Nephron progenitor cell (in vitro differentiated cells): Measurements from ENCODE around the gene INIP.

Source experiments
- DNase-seq: peaks from one replicate; pipeline ENCODE4 v3.0.0; 2021
- H3K27ac Mint-ChIP-seq: 2 replicates; pipeline ENCODE4 v1.8.0; 2021; ENCODE audit warnings: mild to moderate bottlenecking, moderate library complexity, mixed read lengths
- H3K27me3 Mint-ChIP-seq: 2 replicates; pipeline ENCODE4 v1.8.0; 2021; ENCODE audit warnings: mild to moderate bottlenecking, low read depth, mixed read lengths; ENCODE audit not compliant: poor library complexity
- H3K36me3 Mint-ChIP-seq: 2 replicates; pipeline ENCODE4 v1.8.0; 2021; ENCODE audit warnings: low read depth, mixed read lengths
- H3K4me1 Mint-ChIP-seq: 2 replicates; pipeline ENCODE4 v1.8.0; 2021; ENCODE audit warnings: mixed read lengths
- H3K4me3 Mint-ChIP-seq: 2 replicates; pipeline ENCODE4 v1.8.0; 2021; ENCODE audit warnings: mild to moderate bottlenecking, moderate library complexity, mixed read lengths
- H3K9me3 Mint-ChIP-seq: 2 replicates; pipeline ENCODE4 v1.8.0; 2021; ENCODE audit warnings: mild to moderate bottlenecking, moderate library complexity, mixed read lengths
- CTCF ChIP-seq: fragments of 200-600 bp; sonication (generic); IDR thresholded peaks from 2 replicates; pipeline ENCODE4 v1.5.0; 2021; ENCODE audit warnings: antibody characterized with exemption

Gene INIP

GRCh38 chr9:112750016-112750763 is 32.3 kb upstream of the INIP start, which contains the start of gene SNX30:
Gene SNX30 (plus strand): TSS chr9:112750760. CDS start chr9:112751002, 242 bp downstream.
- DNase-seq, result peak; percentile 91
- Mint-ChIP-seq H3K4me3 (peak within 1 kb of the TSS; percentile 93), H3K27me3 (peaks cover 9% of the 10 kb centered on the region), H3K27ac (peak within 1 kb of the TSS; percentile 94), H3K4me1 (peaks cover 45% of the 10 kb centered on the region), H3K9me3 (no peaks in the 10 kb centered on the region), H3K36me3 (no peaks in the 10 kb centered on the region)
- no peak for TF ChIP-seq CTCF

GRCh38 chr9:112747094-112747493 is 29.2 kb upstream of the INIP start:
- Mint-ChIP-seq H3K9me3 (no peaks in the 10 kb centered on the region), H3K4me1 (peaks cover 22% of the 10 kb centered on the region), H3K27me3 (peaks cover 5% of the 10 kb centered on the region), H3K27ac (no peak overlapping the region), H3K36me3 (no peaks in the 10 kb centered on the region), H3K4me3 (no peak overlapping the region)
- DNase-seq, result no peak
- no peak for TF ChIP-seq CTCF

- Mint-ChIP-seq H3K36me3 (no peaks in the 10 kb centered on the region), H3K27ac (no peak overlapping the region), H3K4me1 (peaks cover 1% of the 10 kb centered on the region), H3K9me3 (no peaks in the 10 kb centered on the region), H3K27me3 (no peaks in the 10 kb centered on the region), H3K4me3 (no peak overlapping the region)
- DNase-seq, result no peak
- TF ChIP-seq CTCF, result no peak
These were observed 26.3 kb upstream of the INIP start for GRCh38 chr9:112744177-112744576.

- no peak for DNase-seq
- H3K27me3 Mint-ChIP-seq, result no peaks in the 10 kb centered on the region
- TF ChIP-seq CTCF, result no peak
- H3K36me3 Mint-ChIP-seq, result no peaks in the 10 kb centered on the region
- no peak overlapping the region for H3K4me3 Mint-ChIP-seq
- no peaks in the 10 kb centered on the region for H3K4me1 Mint-ChIP-seq
- no peaks in the 10 kb centered on the region for H3K9me3 Mint-ChIP-seq
- no peak overlapping the region for H3K27ac Mint-ChIP-seq
These were observed 25.4 kb upstream of the INIP start for GRCh38 chr9:112743216-112743836.

- H3K9me3 Mint-ChIP-seq, result no peaks in the 10 kb centered on the region
- no peaks in the 10 kb centered on the region for H3K36me3 Mint-ChIP-seq
- H3K27ac Mint-ChIP-seq, result no peak overlapping the region
- TF ChIP-seq CTCF, result no peak
- H3K4me1 Mint-ChIP-seq, result peaks cover 6% of the 10 kb centered on the region
- DNase-seq, result no peak
- H3K4me3 Mint-ChIP-seq, result no peak overlapping the region
- H3K27me3 Mint-ChIP-seq, result peaks cover 2% of the 10 kb centered on the region
These were observed 17.0 kb upstream of the INIP start for GRCh38 chr9:112734892-112735291.

GRCh38 chr9:112731971-112732370 is 14.1 kb upstream of the INIP start:
- H3K27ac Mint-ChIP-seq, result no peak overlapping the region
- H3K9me3 Mint-ChIP-seq, result no peaks in the 10 kb centered on the region
- H3K4me3 Mint-ChIP-seq, result no peak overlapping the region
- no peak for DNase-seq
- H3K36me3 Mint-ChIP-seq, result no peaks in the 10 kb centered on the region
- H3K4me1 Mint-ChIP-seq, result no peaks in the 10 kb centered on the region
- H3K27me3 Mint-ChIP-seq, result no peaks in the 10 kb centered on the region
- TF ChIP-seq CTCF, result no peak
